IPS-15b (cell line): ENCODE results near the gene CCDC3.
"Not testable (repeated sequence)": the region's sequence is repeated elsewhere in the genome, so short reads cannot be mapped to it uniquely, and the experiment has no call there.

ENCODE experiments used
- H3K27me3 ChIP-seq: one replicate; pipeline ENCODE4 v1.6.1; 2013; ENCODE audit warnings: low read length; ENCODE audit not compliant: control insufficient read depth, insufficient read depth
- H3K36me3 ChIP-seq: one replicate; pipeline ENCODE4 v1.6.1; 2013; ENCODE audit warnings: low read length; ENCODE audit not compliant: control insufficient read depth, insufficient read depth
- H3K4me1 ChIP-seq: one replicate; pipeline ENCODE4 v1.6.1; 2013; ENCODE audit warnings: mild to moderate bottlenecking, low read length; ENCODE audit not compliant: control insufficient read depth, insufficient read depth
- H3K4me3 ChIP-seq: one replicate; pipeline ENCODE4 v1.5.1; 2013; ENCODE audit warnings: low read depth, low read length
- H3K9ac ChIP-seq: one replicate; pipeline ENCODE4 v1.6.1; 2013; ENCODE audit warnings: low read depth, mild to moderate bottlenecking, low read length
- H3K9me3 ChIP-seq: one replicate; pipeline ENCODE4 v1.6.1; 2013; ENCODE audit warnings: mild to moderate bottlenecking, low read length; ENCODE audit not compliant: control insufficient read depth, insufficient read depth

The CCDC3 gene

GRCh38 chr10:12874501-12874900 is 127.0 kb downstream of the CCDC3 start:
- H3K4me1 ChIP-seq: no peaks in the 10 kb centered on the region
- H3K4me3 ChIP-seq: no peak overlapping the region
- H3K9ac ChIP-seq: no peak overlapping the region
- no peaks in the 10 kb centered on the region for H3K27me3 ChIP-seq
- no peaks in the 10 kb centered on the region for H3K36me3 ChIP-seq
- H3K9me3 ChIP-seq: no peaks in the 10 kb centered on the region

- no peaks in the 10 kb centered on the region for H3K27me3 ChIP-seq
- H3K4me1 ChIP-seq: no peaks in the 10 kb centered on the region
- H3K9ac ChIP-seq: no peak overlapping the region
- no peaks in the 10 kb centered on the region for H3K36me3 ChIP-seq
- H3K4me3 ChIP-seq: no peak overlapping the region
- H3K9me3 ChIP-seq: no peaks in the 10 kb centered on the region
These were observed 128.3 kb downstream of the CCDC3 start for GRCh38 chr10:12873172-12873571.

- Histone ChIP-seq H3K9me3 (no peaks in the 10 kb centered on the region), H3K4me3 (no peak overlapping the region), H3K27me3 (no peaks in the 10 kb centered on the region), H3K36me3 (no peaks in the 10 kb centered on the region), H3K9ac (no peak overlapping the region), H3K4me1 (no peaks in the 10 kb centered on the region)
These were observed 128.9 kb downstream of the CCDC3 start for GRCh38 chr10:12872577-12872976.

- H3K27me3 ChIP-seq: no peaks in the 10 kb centered on the region
- no peaks in the 10 kb centered on the region for H3K9me3 ChIP-seq
- H3K4me3 ChIP-seq: no peak overlapping the region
- H3K9ac ChIP-seq: no peak overlapping the region
- H3K4me1 ChIP-seq: no peaks in the 10 kb centered on the region
- no peaks in the 10 kb centered on the region for H3K36me3 ChIP-seq
These were observed 132.1 kb downstream of the CCDC3 start for GRCh38 chr10:12869427-12869826.

GRCh38 chr10:12868229-12868628 is 133.3 kb downstream of the CCDC3 start:
- Histone ChIP-seq H3K9ac (no peak overlapping the region), H3K4me1 (no peaks in the 10 kb centered on the region), H3K4me3 (no peak overlapping the region), H3K27me3 (no peaks in the 10 kb centered on the region), H3K36me3 (no peaks in the 10 kb centered on the region), H3K9me3 (no peaks in the 10 kb centered on the region)

- H3K9me3 ChIP-seq, H3K4me1 ChIP-seq, H3K9ac ChIP-seq, H3K27me3 ChIP-seq, H3K4me3 ChIP-seq, H3K36me3 ChIP-seq: not testable (repeated sequence)
These were observed 136.0 kb downstream of the CCDC3 start for GRCh38 chr10:12865515-12865914.

- H3K27me3 ChIP-seq: no peaks in the 10 kb centered on the region
- no peaks in the 10 kb centered on the region for H3K9me3 ChIP-seq
- no peaks in the 10 kb centered on the region for H3K36me3 ChIP-seq
- H3K9ac ChIP-seq: no peak overlapping the region
- no peaks in the 10 kb centered on the region for H3K4me1 ChIP-seq
- no peak overlapping the region for H3K4me3 ChIP-seq
These were observed 139.1 kb downstream of the CCDC3 start for GRCh38 chr10:12862459-12862858.

GRCh38 chr10:12854988-12855387 is 146.5 kb downstream of the CCDC3 start:
- H3K4me3 ChIP-seq: no peak overlapping the region
- no peaks in the 10 kb centered on the region for H3K36me3 ChIP-seq
- no peaks in the 10 kb centered on the region for H3K4me1 ChIP-seq
- H3K9ac ChIP-seq: no peak overlapping the region
- no peaks in the 10 kb centered on the region for H3K9me3 ChIP-seq
- H3K27me3 ChIP-seq: no peaks in the 10 kb centered on the region

GRCh38 chr10:12852687-12853086 is 148.8 kb downstream of the CCDC3 start:
- no peaks in the 10 kb centered on the region for H3K4me1 ChIP-seq
- no peaks in the 10 kb centered on the region for H3K9me3 ChIP-seq
- no peak overlapping the region for H3K9ac ChIP-seq
- H3K36me3 ChIP-seq: no peaks in the 10 kb centered on the region
- H3K4me3 ChIP-seq: no peak overlapping the region
- H3K27me3 ChIP-seq: no peaks in the 10 kb centered on the region

GRCh38 chr10:12849319-12850181 is 152.0 kb downstream of the CCDC3 start:
- Histone ChIP-seq H3K4me3 (no peak overlapping the region), H3K9ac (no peak overlapping the region), H3K27me3 (no peaks in the 10 kb centered on the region), H3K36me3 (no peaks in the 10 kb centered on the region), H3K9me3 (no peaks in the 10 kb centered on the region), H3K4me1 (no peaks in the 10 kb centered on the region)

- H3K4me3 ChIP-seq: no peak overlapping the region
These were observed 152.9 kb downstream of the CCDC3 start for GRCh38 chr10:12848439-12849173.

More at GRCh38 chr10:12848439-12849173, 152.9 kb downstream of the CCDC3 start:
- H3K36me3 ChIP-seq: no peaks in the 10 kb centered on the region
- no peaks in the 10 kb centered on the region for H3K9me3 ChIP-seq
- H3K4me1 ChIP-seq: no peaks in the 10 kb centered on the region
- no peak overlapping the region for H3K9ac ChIP-seq
- H3K27me3 ChIP-seq: no peaks in the 10 kb centered on the region
